ENCODE results near the gene WTIP.
"Not testable (repeated sequence)": the region's sequence is repeated elsewhere in the genome, so short reads cannot be mapped to it uniquely, and the experiment has no call there.

GRCh38 chr19:34510904-34511303, 29.3 kb downstream of the WTIP start:
- TF ChIP-seq CTCF, POLR2A (IDR thresholded peaks at IDR 0.05): not testable (repeated sequence)

Measured in lower leg skin (tissue), 3 donors.